GM19099 (cell line): ENCODE results near the gene JPT1.

Source experiments
- POLR2A ChIP-seq: IDR thresholded peaks from 3 replicates; pipeline ENCODE4 v1.6.1; 2011; ENCODE audit warnings: low read depth; ENCODE audit not compliant: insufficient read length; ENCODE audit errors: extremely low read depth

The JPT1 gene, protein sequence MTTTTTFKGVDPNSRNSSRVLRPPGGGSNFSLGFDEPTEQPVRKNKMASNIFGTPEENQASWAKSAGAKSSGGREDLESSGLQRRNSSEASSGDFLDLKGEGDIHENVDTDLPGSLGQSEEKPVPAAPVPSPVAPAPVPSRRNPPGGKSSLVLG

DNA sequence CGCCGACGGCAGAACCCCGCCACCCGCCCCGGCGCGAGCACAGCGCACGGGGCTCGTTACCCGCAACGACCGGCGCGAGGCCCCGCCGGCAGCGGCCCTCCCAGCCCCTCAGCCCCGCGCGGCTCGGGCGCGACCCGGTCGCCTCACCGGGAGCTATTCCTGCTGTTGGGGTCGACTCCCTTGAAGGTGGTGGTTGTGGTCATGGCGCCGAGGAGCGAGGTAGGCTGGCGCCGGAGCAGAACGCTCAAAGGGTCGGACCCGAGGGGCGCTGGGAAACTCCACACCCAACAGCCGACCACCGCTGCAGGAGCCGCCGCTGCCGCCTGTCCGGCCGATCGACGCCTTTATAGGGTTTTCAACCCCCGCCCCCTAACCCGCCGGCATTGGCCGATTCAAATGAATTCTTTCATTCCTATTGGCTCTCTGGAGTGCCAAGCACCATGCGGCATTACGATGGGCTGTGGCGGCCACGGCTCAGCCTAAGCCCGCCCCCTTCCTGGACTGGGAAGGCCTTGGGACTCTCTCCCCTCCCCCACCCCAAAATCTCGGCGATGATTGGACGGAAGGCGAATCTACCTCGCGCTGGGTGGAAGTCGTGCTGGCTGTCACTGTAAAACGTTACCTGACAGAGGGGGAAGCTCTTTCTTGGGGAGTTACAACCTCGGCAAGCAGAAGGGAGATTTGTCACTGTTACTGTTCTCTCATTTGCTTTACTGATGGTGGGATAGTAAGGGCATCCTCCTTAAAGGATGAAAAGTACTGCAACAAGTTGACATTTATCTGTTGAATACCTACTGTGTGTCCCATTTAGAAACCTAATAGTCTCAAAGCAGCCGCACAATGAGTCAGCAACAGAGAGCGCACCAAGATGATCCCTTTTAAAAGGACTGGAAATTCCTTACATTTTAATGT is at the start of gene JPT1:
JPT1 (minus strand) TSS at position 318 of the 912 bp plus-strand sequence; CDS start at position 203, 115 bp downstream.
- peak; percentile 100 for TF ChIP-seq POLR2A

DNA sequence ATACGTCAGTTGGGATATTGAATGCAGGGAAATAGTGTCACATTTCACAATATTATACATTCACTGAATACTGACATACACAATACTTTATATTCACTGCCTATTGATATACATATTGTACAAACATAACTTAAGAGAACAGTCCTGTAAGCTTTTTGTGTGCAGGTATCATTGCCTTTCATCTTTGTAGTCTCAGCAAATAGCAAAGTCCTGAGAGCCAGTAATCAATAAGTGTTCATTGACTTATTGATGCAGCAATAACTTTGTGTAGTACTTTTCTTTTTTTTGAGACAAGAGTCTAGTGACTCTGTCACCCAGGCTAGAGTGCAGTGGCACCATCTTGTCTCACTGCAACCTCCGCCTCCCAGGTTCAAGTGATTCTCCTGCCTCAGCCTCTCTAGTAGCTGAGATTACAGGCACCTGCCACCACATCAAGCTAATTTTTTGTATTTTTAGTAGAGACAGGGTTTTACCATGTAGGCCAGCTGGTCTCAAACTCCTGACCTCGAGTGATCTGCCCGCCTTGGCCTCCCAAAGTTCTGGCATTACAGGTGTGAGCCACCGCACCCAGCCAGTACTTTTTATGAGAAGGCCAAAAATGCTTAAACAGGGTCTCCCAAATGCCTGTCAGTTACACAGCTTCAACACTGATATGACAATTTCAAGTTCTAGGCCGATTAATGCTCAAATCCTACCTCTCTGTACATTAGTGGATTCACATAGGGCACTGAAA is 45.7 kb upstream of the JPT1 start:
- TF ChIP-seq POLR2A, result no peak

DNA sequence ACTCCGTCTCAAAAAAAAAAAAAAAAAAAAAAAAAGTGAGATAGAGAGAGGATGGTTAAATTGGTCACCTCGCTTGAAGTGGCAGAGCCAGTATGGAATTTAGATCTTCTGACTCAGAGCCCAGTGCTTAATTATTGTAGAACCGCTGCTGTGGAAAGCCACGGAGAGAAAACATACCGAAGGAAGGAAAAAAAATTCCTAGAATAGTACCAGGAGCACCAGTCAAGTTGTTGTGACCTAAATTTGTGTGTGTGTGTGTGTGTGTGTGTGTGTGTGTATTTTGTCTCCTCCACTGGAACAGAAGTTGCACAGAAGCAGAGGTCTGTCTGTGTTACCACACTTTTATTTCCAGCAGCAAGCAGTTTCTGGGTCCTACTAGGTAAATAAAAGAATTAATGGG is 40.6 kb upstream of the JPT1 start:
- no peak for TF ChIP-seq POLR2A

DNA sequence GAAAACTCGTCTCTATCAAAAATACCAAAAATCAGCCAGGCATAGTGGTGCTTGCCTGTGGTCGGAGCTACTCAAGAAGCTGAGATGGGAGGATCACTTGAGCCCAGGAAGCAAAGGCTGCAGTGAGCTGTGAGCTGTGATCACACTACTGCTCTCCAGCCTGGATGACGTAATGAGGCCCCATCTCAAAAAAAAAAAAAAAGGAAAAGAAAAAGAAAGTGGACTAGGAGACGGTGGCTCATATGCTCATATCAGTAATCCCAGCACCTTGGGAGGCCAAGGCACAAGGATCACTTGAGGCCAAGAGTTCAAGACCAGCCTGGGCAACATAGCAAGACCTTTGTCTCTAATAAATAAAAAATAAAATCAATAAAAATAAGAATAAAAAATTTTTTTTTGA is 37.3 kb upstream of the JPT1 start:
- TF ChIP-seq POLR2A, result no peak

DNA sequence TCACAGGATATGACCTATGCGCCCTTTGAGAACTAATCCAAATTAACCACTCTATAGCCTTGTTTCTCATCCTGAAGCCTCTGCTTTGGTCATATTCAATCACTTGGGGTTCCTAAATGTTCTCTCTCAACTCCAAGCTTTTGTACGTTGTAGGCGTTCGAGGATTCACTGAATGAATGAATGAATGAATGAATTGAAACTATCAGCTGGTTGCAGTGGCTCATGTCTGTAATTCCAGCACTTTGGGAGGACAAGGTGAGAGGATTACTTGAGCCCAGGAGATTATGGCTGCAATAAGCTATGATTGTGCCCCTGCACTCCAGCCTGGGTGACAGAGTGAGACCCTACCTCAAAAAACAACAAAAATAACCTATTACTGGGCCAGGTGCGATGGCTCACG is 34.3 kb upstream of the JPT1 start:
- TF ChIP-seq POLR2A, result no peak

DNA sequence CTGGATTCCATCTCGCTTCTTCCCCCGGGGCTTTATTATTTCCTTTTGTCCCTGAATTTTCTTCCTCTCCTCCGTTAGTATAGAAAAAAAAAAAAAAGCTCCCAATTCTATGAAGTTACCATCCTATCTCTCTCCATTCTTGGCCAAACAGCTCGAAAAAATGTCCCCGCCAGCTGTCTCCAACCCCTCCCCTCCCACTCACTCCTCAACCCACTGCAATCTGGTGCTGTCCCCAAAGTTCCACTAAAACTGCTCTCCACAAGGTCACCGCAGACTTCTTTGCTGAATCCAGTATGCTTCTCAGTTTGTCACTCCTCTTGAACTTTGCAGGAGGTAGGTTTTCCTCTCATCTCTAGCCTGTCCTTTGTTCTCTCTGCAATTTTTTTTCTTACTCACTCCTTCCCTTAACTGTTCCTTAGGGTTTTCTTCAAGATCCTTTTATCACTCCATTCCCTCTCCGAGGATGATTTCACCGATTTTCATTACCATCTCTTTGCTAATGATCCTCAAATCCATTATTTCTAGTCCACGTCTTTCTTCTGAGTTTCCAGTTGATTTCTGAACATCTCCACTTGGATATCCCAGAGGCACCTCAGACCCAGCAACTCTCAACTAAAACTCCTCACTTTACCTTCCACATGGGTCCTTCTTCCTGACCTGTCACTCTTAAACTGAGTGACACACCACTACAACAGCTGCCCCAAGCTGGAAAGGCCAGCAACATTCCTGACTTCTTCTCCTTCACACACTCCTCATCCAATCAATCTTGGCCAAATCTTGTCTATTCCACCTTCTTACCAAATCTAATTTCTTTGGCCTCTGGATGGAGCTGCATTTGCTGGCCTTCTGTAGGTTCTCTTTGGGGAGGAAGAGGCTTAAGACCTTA is 29.9 kb upstream of the JPT1 start:
- TF ChIP-seq POLR2A, result no peak

DNA sequence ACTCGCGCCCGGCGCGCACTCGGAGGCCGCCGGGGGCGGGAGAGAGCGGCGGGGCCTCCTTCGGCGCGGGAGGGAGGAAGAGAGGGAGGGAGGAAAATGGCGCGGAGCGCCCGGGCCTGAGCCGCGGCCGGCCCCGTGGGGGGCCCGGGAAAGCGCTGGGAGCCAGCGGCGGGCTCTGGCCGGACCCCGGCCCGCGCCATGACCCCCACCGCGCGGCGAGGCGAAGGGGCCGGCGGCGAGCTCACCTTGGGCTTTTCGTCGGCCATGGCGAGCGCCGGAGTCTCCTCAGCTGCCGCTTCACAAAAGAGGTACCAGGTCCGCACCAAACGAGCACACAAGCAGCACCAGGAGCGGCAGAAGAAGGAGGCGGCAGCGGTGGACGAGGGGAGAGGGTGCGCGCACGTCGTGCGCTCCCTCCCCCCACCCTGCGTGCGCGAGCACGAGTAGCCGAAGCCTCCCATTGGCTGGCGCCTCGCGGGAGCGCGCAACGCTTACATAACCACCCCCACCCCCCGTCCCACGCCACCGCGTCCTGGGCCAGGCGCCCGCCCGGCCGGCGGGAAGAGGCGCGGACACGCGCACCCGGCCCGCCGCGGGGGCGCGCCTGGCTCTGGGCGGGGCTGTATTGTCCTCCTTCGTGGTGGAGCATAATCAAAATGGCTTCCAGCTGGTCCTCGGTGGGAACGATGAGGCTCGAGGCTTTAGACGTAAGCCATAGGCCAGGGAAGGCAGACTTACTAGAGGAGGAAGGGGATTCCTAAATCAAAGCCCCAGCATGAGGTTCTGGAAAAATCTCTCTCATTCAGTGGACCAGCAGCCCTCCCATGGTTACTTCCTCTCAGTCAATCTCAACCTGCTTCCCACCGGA is 28.5 kb upstream of the JPT1 start, which contains the start of gene SUMO2:
SUMO2 (minus strand) TSS at position 391 of the 868 bp plus-strand sequence; CDS start at position 266, 125 bp downstream.
- TF ChIP-seq POLR2A, result peak; percentile 85

DNA sequence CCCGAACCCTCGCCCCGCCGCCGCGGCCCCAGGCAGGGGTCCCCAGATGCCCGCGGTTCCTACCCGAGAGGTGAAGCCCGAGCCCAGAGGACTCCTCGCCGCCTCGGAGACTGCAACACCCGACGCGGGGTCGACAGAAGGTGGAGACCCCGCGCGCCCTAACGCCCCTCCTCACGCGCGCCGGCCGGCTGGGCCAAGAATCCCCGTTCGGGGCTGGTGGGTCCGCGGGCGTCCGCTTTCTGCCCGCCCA is 27.9 kb upstream of the JPT1 start:
- no peak for TF ChIP-seq POLR2A

DNA sequence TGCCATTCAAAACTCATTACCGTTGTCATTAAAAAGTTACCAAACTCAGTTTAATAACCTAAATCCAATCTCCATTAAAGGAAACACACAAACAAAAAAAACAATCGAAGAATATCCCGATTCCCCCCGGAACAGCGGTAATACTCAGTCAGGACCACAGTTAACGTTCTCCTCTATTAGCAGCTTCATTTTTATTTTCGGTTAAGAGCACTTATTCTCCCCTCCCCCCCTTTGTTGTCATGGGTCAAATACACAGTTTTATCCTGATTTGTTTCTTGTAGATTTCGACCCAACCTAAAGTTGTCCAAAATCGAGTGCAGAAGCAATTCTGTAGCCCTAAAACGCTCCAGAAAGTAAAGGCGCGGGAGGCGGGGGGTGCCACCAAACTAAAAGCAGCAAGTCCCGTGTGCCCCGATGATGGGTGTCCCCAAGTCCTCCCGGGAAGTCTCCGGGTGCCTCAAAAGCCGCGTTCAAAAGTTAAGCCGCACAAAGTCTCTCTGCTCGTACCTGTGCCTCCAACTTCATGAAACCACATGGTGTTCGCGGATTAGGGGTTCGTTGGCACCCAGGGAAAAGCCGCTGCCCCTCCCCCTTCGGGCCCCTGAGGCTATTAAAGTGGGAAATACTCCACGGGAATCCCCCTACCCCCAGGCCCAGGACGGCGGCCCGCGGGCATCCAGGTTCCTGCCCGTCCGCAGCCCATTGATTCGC is 27.5 kb upstream of the JPT1 start:
- no peak for TF ChIP-seq POLR2A

DNA sequence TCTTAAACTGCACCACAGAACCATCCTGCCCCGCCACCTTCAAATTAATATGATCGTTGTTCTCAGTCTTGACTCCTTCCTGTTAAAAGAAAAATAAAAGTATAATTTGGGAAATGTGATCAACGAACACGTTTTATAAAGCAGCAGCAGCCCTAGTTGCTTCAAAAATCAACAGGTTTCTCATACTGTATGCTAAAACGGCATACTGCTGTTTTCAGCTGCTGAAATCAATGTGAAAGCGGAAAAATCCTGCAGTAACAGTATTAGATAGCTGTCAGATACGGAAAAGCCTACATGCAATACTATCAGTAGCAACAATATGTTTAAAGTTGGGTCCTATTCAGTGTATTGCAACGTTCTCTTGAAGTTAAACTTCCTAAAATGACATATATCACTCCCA is 26.8 kb upstream of the JPT1 start:
- no peak for TF ChIP-seq POLR2A

DNA sequence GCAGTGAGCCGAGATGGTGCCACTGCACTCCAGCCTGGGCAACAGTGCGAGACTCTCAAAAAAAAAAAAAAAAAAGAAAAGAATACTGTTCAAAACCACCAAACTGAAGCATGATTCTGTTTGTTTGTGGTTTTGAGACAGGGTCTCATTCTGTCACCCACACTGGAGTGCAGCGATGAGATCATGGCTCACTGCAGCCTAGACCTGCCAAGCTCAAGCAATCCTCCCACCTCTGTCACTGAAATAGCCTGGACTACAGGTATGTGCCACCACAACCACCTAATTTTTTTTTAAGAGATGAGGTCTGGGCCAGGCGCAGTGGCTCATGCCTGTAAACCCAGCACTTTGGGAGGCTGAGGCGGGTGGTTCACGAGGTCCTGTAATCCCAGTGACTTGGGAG is 24.1 kb upstream of the JPT1 start:
- TF ChIP-seq POLR2A, result no peak

DNA sequence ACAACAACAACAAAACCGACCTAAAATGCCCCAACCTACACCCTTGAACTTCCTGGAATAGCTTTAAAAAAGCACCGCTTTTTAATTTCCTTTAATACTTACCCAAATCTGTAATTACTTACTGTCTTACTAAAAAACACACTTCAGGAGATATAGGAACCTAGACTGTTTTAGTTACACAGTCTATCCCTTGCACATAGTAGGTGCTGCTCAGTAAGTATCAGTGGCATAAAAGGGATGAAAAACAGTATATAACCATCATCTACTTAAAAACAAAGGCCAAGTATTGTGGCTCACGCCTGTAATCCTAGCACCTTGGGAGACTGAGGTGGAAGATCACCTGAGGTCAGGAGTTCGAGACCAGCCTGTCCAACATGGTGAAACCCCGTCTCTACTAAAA is 22.3 kb upstream of the JPT1 start:
- TF ChIP-seq POLR2A, result no peak

DNA sequence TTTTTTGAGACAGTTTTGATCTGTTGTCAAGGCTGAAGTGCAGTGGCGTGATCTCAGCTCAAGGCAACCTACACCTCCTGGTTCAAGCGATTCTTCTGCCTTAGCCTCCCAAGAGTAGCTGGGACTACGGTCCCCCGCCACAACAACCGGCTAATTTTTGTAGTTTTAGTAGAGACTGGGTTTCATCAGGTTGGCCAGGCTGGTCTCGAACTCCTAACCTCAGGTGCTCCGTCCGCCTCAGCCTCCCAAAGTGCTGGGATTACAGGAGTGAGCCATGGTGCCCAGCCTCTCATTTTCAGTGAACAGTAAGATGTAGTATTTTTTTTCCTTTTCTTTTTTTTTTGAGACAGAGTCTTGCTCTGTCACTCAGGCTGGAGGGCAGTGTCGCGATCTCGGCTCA is 20.7 kb upstream of the JPT1 start:
- TF ChIP-seq POLR2A, result no peak

DNA sequence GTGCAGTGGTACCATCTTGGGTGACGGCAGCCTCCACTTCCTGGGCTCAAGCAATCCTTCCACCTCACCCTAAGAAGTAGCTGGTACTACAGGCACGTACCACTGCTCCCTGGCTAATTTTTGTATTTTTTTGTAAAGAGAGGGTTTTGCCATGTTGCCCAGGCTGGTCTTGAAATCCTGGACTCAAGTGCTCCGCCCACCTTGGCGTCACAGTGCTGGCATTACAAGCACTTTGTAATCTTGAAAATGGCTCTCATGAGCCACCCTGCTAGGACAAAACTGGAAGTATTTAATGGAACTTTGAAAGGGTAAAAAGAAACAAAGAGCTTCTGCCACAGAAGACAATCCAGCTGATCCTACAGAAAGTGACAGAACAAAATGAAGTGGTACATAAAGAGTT is 19.2 kb upstream of the JPT1 start:
- TF ChIP-seq POLR2A, result no peak

DNA sequence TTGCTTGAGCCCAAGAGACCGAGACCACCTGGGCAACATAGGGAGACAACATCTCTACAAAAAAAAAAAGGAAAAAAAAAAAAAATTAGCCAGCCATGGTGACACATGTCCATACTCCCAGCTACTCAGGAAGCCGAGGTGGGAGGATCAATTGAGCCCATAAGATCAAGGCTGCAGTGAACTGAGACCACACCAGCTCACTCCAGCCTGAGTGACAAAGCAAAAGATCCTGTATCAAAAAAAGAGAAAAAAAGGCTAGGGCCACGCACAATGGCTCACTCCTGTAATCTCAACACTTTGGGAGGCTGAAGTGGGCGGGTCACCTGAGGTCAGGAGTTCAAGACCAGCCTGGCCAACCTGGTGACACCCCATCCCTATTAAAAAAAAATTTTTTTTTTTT is 14.7 kb upstream of the JPT1 start:
- no peak for TF ChIP-seq POLR2A
